ENCODE measurements around the gene LOXHD1.
A peak's percentile ranks its signal among the peaks of the same experiment; 100 is the strongest.

The LOXHD1 gene

DNA sequence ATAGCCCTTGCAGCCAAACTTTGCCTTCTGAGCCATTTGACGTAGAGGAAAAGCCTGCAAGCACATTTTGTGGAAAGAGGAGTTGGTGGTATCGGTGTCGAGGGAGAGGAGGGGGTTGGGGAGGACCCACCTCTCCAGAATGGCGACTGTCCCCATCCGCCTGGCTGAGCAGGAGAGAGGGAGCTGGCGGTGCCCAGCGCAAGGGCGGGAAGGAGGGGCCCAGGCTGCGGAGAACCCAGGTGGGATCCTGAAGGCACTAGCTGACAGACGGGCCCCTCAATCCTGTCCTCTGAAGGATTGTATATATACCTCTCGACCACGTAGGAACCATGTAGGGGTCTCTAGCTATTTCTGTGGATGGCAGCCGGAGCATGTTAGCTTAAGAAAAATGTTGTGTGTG, 200.3 kb downstream of the LOXHD1 start:
- DNase-seq (ENCODE audit: low spot score), result no peak
- CTCF ChIA-PET, result no interaction called here
- POLR2A ChIA-PET (ENCODE audit: low non-redundant PET), result no interaction called here
- TF ChIP-seq, protein P1, sequence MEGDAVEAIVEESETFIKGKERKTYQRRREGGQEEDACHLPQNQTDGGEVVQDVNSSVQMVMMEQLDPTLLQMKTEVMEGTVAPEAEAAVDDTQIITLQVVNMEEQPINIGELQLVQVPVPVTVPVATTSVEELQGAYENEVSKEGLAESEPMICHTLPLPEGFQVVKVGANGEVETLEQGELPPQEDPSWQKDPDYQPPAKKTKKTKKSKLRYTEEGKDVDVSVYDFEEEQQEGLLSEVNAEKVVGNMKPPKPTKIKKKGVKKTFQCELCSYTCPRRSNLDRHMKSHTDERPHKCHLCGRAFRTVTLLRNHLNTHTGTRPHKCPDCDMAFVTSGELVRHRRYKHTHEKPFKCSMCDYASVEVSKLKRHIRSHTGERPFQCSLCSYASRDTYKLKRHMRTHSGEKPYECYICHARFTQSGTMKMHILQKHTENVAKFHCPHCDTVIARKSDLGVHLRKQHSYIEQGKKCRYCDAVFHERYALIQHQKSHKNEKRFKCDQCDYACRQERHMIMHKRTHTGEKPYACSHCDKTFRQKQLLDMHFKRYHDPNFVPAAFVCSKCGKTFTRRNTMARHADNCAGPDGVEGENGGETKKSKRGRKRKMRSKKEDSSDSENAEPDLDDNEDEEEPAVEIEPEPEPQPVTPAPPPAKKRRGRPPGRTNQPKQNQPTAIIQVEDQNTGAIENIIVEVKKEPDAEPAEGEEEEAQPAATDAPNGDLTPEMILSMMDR (conservative IDR thresholded peaks at IDR 0.05; ENCODE audit: low read depth), result no peak
- H3K27ac ChIP-seq, result no peak overlapping the region

DNA sequence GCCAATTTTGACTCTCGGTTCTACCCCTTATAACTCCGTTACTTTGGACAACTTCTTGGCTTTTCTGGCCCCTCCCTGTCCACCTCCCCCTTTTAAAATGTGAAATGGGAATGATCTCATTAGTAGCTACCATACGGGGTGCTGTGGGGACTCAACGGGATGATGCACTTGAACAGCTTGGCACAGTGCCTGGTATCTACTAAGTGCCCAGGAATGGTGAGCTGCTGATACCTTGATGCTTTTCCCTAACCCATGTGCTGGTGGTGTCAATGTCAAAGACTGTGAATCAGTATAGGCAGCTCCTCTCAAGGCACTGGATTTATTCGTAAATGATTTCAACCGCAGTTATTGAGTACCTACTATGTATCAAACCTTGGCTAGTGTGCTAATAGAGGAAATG, 204.2 kb downstream of the LOXHD1 start:
- DNase-seq (ENCODE audit: low spot score), result peak; percentile 27
- TF ChIP-seq, protein P1 (conservative IDR thresholded peaks at IDR 0.05; ENCODE audit: low read depth), result no peak
- no peak overlapping the region for H3K27ac ChIP-seq
- ChIA-PET POLR2A (ENCODE audit: low non-redundant PET) (no interaction called here), CTCF (no interaction called here)

DNA sequence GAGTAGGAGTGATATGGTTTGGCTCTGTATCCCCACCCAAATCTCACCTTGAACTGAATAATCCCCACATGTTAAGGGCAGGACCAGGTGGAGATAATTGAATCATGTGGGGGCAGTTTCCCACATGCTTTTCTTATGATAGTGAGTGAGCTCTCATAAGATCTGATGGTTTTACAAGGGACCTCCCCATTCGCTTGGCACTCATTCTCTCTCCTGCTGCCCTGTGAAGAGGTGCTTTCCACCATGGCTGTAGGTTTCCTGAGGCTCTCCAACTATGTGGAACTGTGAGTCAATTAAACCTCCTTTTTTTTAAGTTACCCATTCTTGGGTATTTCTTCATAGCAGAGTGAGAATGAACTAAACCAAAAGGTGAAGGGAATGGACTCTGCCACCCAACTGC, 207.5 kb downstream of the LOXHD1 start:
- ChIA-PET POLR2A (ENCODE audit: low non-redundant PET) (no interaction called here), CTCF (no interaction called here)
- TF ChIP-seq, protein P1 (conservative IDR thresholded peaks at IDR 0.05; ENCODE audit: low read depth), result no peak
- H3K27ac ChIP-seq, result no peak overlapping the region
- no peak for DNase-seq (ENCODE audit: low spot score)

DNA sequence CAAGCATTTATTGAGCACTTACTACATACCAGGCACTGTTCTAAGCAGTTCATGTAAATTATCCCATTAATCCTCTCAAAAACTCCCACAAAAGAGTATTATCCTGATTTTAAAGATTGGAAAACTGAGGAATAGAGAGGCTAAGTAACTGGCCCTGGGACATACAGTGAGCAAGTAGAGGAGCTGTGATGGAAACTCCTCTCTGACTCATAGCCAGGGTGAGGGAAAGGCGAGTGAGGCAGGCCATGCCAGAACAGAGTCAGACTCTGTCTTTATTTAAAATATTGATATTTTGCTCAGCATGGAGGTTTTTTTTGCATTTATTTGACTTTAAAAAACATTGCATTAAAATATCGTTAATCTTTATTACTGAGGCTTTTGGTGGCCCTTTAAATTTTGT, 208.0 kb downstream of the LOXHD1 start:
- POLR2A ChIA-PET (ENCODE audit: low non-redundant PET), result no interaction called here

DNA sequence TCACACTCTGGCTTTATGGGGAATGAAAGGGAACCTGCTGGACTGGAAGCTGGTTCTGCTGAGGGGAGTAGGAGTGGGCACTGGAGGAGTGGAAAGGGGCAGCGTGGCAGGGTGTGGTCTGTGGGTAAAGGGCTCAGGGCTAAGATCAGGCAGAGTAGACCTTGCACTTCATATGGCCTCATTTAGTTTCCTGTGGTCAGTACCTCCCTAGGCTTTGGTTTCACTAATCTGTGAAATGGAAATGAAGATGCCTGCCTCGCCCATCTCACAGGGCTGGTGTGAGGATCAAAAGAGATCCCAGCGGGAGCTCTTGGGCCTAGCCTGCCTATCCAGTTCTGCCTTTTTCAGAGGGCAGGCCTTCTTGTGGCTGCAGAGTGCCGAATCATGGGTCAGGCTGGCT, 208.7 kb downstream of the LOXHD1 start:
- TF ChIP-seq, protein P1 (conservative IDR thresholded peaks at IDR 0.05; ENCODE audit: low read depth), result no peak
- ChIA-PET CTCF (no interaction called here), POLR2A (ENCODE audit: low non-redundant PET) (no interaction called here)
- no peak for DNase-seq (ENCODE audit: low spot score)
- H3K27ac ChIP-seq, result no peak overlapping the region

More for the DNA sequence above, 208.0 kb downstream of the LOXHD1 start:
- TF ChIP-seq, protein P1 (conservative IDR thresholded peaks at IDR 0.05; ENCODE audit: low read depth), result no peak
- CTCF ChIA-PET, result no interaction called here
- DNase-seq (ENCODE audit: low spot score), result no peak
- no peak overlapping the region for H3K27ac ChIP-seq

DNA sequence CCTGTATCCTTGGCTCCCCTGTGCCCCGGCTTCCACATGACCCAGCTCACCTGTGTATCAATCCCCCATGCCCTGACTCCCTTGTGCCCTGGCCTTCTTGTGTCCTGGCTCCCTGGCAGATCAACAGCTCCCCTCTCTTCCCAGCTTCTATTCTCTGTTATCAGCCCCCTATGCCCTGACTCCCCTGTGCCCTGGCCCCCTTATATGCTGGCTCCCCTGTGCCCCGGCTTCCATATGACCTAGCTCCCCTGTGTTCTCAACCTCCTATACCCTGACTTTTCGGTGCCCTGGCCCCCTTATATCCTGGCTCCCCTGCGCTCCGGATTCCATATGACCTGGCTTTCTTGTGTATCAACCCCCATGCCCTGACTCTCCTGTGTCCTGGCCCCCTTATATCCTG, 209.2 kb downstream of the LOXHD1 start:
- H3K27ac ChIP-seq, result no peak overlapping the region
- ChIA-PET CTCF (no interaction called here), POLR2A (ENCODE audit: low non-redundant PET) (no interaction called here)
- no peak for DNase-seq (ENCODE audit: low spot score)
- TF ChIP-seq, protein P1 (conservative IDR thresholded peaks at IDR 0.05; ENCODE audit: low read depth), result no peak

DNA sequence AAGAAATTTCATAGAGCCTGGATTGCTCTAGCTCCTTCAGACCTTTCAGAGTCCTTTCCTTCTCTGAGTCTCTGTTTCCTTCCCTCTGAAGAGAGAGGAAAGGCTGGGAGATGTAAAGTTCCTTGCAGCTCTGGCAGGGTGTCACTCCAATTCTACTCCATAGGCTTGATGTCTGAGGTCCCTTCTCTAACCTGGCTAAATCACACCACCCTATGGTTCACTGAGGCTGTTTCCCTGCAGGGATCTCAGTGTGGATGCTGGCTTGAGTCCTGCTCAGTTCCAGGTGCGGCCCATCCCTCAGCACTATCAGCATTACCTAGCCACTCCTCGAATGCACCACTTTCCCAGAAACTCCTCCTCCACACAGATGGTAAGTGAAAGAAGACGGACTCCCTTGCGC, 209.7 kb downstream of the LOXHD1 start:
- POLR2A ChIA-PET (ENCODE audit: low non-redundant PET), result no interaction called here
- CTCF ChIA-PET, result no interaction called here

More for the DNA sequence above, 209.7 kb downstream of the LOXHD1 start:
- no peak for DNase-seq (ENCODE audit: low spot score)
- TF ChIP-seq, protein P1 (conservative IDR thresholded peaks at IDR 0.05; ENCODE audit: low read depth), result no peak
- no peak overlapping the region for H3K27ac ChIP-seq

All from RWPE1 (cell line).